Parathyroid adenoma (tissue), 2 donors: ENCODE measurements around the gene ARHGEF7.

Source experiments
- H2AFZ ChIP-seq: fragments of 300-600 bp; sonication (generic); one replicate; pipeline ENCODE4 v1.7.0; 2017; ENCODE audit warnings: antibody characterized with exemption, mild to moderate bottlenecking
- H3K27ac ChIP-seq: fragments of 300-600 bp; sonication (generic); one replicate; pipeline ENCODE4 v1.7.0; 2017
- H3K27me3 ChIP-seq: fragments of 300-600 bp; sonication (generic); one replicate; pipeline ENCODE4 v1.7.0; 2017; ENCODE audit warnings: low read length; ENCODE audit not compliant: control insufficient read depth, insufficient read depth
- H3K36me3 ChIP-seq: fragments of 300-600 bp; sonication (generic); one replicate; pipeline ENCODE4 v1.7.0; 2017; ENCODE audit warnings: low read length; ENCODE audit not compliant: control insufficient read depth, insufficient read depth
- H3K4me1 ChIP-seq: fragments of 300-600 bp; sonication (generic); one replicate; pipeline ENCODE4 v1.7.0; 2017; ENCODE audit warnings: control low read depth
- H3K4me2 ChIP-seq: fragments of 300-600 bp; sonication (generic); one replicate; pipeline ENCODE4 v1.7.0; 2017; ENCODE audit warnings: low read length
- H3K4me3 ChIP-seq: fragments of 300-600 bp; sonication (generic); one replicate; pipeline ENCODE4 v1.7.0; 2017; ENCODE audit warnings: low read depth, low read length
- H3K79me2 ChIP-seq: fragments of 300-600 bp; sonication (generic); one replicate; pipeline ENCODE4 v1.7.0; 2017; ENCODE audit warnings: control low read depth
- H3K9ac ChIP-seq: fragments of 300-600 bp; sonication (generic); one replicate; pipeline ENCODE4 v1.7.0; 2017; ENCODE audit warnings: mild to moderate bottlenecking
- H3K9me3 ChIP-seq: fragments of 300-600 bp; sonication (generic); one replicate; pipeline ENCODE4 v1.7.0; 2017; ENCODE audit warnings: low read length; ENCODE audit not compliant: control insufficient read depth
- CTCF ChIP-seq: fragments of 300-600 bp; sonication (generic); IDR thresholded peaks from one replicate; pipeline ENCODE4 v1.7.0; 2017; ENCODE audit warnings: antibody characterized with exemption, mild to moderate bottlenecking
- donor health status: primary hyperparathyroidism.

Gene ARHGEF7

DNA sequence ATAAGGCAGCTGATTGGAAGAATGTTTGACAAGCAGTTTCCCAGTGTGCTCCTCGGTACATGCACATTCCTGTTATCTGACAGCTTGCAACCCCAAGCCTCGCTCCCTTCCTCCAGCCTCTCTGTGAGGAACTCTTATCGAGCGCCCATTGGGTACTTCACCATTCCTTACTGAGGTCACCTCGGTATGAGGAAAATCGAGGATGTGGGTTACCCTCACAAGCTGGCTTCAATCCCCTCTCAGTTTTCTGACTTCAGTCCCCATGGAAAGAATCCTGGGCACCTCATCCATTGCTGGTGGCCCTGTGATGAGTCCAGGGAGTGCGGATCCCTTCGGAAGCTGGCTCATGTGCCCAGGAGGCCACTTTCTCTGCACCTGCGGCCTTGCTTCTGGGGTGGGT is 222.6 kb downstream of the ARHGEF7 start:
- no peaks in the 10 kb centered on the region for H3K36me3 ChIP-seq
- TF ChIP-seq CTCF, result no peak
- H3K79me2 ChIP-seq, result no peaks in the 10 kb centered on the region
- no peak overlapping the region for H3K9ac ChIP-seq
- no peaks in the 10 kb centered on the region for H3K27me3 ChIP-seq
- H3K27ac ChIP-seq, result no peak overlapping the region
- no peak overlapping the region for H2AFZ ChIP-seq
- no peaks in the 10 kb centered on the region for H3K9me3 ChIP-seq
- H3K4me2 ChIP-seq, result no peak overlapping the region
- H3K4me1 ChIP-seq, result no peaks in the 10 kb centered on the region
- no peak overlapping the region for H3K4me3 ChIP-seq

DNA sequence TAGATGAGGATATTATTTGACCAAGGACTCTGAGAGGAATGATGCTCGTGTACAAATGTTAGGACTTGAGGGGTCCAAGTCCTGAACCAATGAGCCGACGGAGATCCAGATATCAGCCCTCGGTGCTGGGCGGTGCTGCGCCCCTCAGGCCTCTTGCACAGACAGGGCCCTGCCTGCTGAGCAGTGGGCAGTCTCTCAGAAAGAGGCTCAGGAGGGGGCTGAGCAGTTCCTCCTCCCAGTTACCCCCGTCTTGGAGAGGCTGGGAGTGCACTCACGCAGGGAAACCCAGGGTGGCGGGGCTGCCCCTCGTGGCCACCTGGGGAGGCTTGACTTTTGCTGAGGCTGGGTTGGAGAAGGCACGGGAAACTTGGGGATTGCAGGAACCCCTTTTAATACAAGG is 223.7 kb downstream of the ARHGEF7 start:
- Histone ChIP-seq H3K9me3 (no peaks in the 10 kb centered on the region), H3K9ac (no peak overlapping the region), H3K27me3 (no peaks in the 10 kb centered on the region), H3K79me2 (no peaks in the 10 kb centered on the region), H3K36me3 (no peaks in the 10 kb centered on the region), H3K4me2 (no peak overlapping the region), H3K4me1 (no peaks in the 10 kb centered on the region), H2AFZ (no peak overlapping the region), H3K27ac (no peak overlapping the region), H3K4me3 (no peak overlapping the region)
- no peak for TF ChIP-seq CTCF

DNA sequence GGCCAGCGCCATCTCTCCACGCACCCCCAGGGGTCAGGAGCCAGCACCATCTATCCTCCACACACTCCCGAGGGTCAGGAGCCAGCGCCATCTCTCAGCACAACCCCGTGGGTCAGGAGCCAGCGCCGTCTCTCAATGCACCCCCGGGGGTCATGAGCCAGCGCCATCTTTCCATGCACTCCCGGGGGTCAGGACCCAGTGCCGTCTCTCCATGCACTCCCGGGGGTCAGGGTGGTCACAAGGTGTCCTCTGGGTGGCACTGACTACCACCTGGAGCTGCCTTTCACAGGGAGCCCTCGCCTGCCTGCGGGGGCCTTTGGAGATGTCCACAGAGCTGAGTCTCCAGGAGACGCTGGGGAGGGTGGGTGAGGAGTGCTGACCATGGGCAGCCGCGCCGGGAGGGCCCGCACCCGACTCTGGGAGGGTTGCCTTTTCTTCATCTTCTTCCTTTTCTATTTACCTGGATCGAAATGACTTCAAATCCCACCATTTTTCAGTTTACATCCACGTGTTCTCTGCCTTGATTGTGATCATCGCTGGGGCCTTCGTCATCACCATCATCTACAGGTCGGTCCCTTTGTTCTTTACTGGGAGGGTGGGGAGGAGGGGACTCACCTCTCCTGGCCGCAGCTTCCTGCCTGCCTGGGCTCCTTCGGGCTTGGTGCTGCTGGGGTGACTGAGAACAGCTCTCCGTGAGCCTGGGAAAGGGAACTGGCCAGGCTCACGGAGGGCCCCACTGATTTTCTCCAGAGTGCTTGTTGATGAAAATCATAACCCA is 224.4 kb downstream of the ARHGEF7 start:
- Histone ChIP-seq H3K27ac (no peak overlapping the region), H3K27me3 (no peaks in the 10 kb centered on the region), H3K4me3 (no peak overlapping the region), H3K36me3 (no peaks in the 10 kb centered on the region), H3K4me2 (no peak overlapping the region), H2AFZ (no peak overlapping the region), H3K79me2 (no peaks in the 10 kb centered on the region), H3K9ac (no peak overlapping the region), H3K4me1 (no peaks in the 10 kb centered on the region), H3K9me3 (no peaks in the 10 kb centered on the region)
- no peak for TF ChIP-seq CTCF

- no peak overlapping the region for H3K9ac ChIP-seq
- TF ChIP-seq CTCF, result no peak
Measured at GRCh38 chr13:111341886-111342285, 226.8 kb downstream of the ARHGEF7 start.

GRCh38 chr13:111342721-111343120 is 227.6 kb downstream of the ARHGEF7 start:
- no peaks in the 10 kb centered on the region for H3K9me3 ChIP-seq
- H3K4me3 ChIP-seq, result no peak overlapping the region
- no peak overlapping the region for H2AFZ ChIP-seq
- no peaks in the 10 kb centered on the region for H3K4me1 ChIP-seq
- no peaks in the 10 kb centered on the region for H3K79me2 ChIP-seq
- no peaks in the 10 kb centered on the region for H3K27me3 ChIP-seq
- no peak overlapping the region for H3K4me2 ChIP-seq
- H3K36me3 ChIP-seq, result no peaks in the 10 kb centered on the region
- no peak overlapping the region for H3K27ac ChIP-seq
- TF ChIP-seq CTCF, result no peak
- H3K9ac ChIP-seq, result no peak overlapping the region

More at GRCh38 chr13:111341886-111342285, 226.8 kb downstream of the ARHGEF7 start:
- H3K27ac ChIP-seq, result no peak overlapping the region
- no peak overlapping the region for H3K4me3 ChIP-seq
- no peak overlapping the region for H3K4me2 ChIP-seq
- no peaks in the 10 kb centered on the region for H3K9me3 ChIP-seq
- no peaks in the 10 kb centered on the region for H3K4me1 ChIP-seq
- H3K79me2 ChIP-seq, result no peaks in the 10 kb centered on the region
- no peaks in the 10 kb centered on the region for H3K27me3 ChIP-seq
- H2AFZ ChIP-seq, result no peak overlapping the region
- H3K36me3 ChIP-seq, result no peaks in the 10 kb centered on the region
